Muscle of leg (tissue), 11 donors: ENCODE data around the gene CD9. TPM values are rescaled to one million over a fixed set of nuclear protein-coding genes. Genes with fewer than 3 reads are reported as not detected.

Experiments
- DNase-seq: peaks from one replicate; pipeline ENCODE4 v3.0.0; 2013
- H3K27ac ChIP-seq: one replicate; pipeline ENCODE4 v1.5.1; 2013; ENCODE audit warnings: mild to moderate bottlenecking, low read length, control low read depth
- H3K27me3 ChIP-seq: one replicate; pipeline ENCODE4 v1.6.1; 2013; ENCODE audit warnings: low read length; ENCODE audit not compliant: control insufficient read depth, insufficient read depth
- H3K36me3 ChIP-seq: one replicate; pipeline ENCODE4 v1.6.1; 2013; ENCODE audit warnings: low read length; ENCODE audit not compliant: control insufficient read depth, insufficient read depth
- H3K4me1 ChIP-seq: one replicate; pipeline ENCODE4 v1.6.1; 2013; ENCODE audit warnings: low read length; ENCODE audit not compliant: control insufficient read depth, insufficient read depth
- H3K4me3 ChIP-seq: one replicate; pipeline ENCODE4 v1.5.1; 2013; ENCODE audit warnings: low read length, control low read depth
- H3K9me3 ChIP-seq: replicated peaks from 2 replicates; pipeline ENCODE4 v1.6.1; 2013; ENCODE audit warnings: low read depth, low read length; ENCODE audit not compliant: control insufficient read depth
- WGBS: methylation state at CpG from one replicate; pipeline ENCODE4 v1.1.5; 2013; ENCODE audit warnings: missing lambda C conversion rate; ENCODE audit not compliant: insufficient coverage; 5-methylcytosine and 5-hydroxymethylcytosine counted together
- polyA plus RNA-seq, 8 donors: library from polyadenylated mRNA; unstranded; fragments of 120-200 nt; gene quantifications; one replicate each; pipeline versions ENCODE4 v1.2.1 to v1.2.3, GENCODE V29; 2013; ENCODE audit warnings: inconsistent platforms in 1 of 8, low replicate concordance in 1 of 8; ENCODE audit not compliant: insufficient read length in 8 of 8, insufficient read depth in 1 of 8
- total RNA-seq: library from RNA; stranded (reverse); fragments of 120-200 nt; gene quantifications from one replicate; pipeline ENCODE4 v1.2.4, GENCODE V29; 2013

The CD9 gene
- total and polyA plus RNA-seq, 9 donors, result 39.5 to 94.5 (median 60.7) TPM

- H3K36me3 ChIP-seq, result peaks cover 17% of the 10 kb centered on the region
Measured at GRCh38 chr12:6237830-6238229, 37.6 kb downstream of the CD9 start.

DNA sequence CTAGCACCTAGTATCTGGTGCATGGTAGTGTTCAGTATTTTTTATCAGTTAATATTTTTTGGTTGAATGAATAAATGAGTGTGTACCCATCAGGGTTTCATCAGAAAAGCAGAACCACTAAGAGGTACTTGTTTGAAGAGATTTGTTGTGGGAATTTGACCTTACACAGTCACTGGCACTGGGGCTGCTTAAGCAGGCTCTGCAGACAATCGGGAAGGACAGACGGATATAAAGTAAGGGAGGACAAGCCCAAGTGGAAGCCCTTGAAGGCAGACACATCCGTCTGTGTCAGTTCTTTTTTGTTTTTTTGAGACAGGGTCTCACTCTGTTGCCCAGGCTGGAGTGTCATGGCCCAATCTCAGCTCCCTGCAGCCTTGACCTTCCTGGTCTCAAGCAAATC, 38.7 kb downstream of the CD9 start:
- peaks cover 22% of the 10 kb centered on the region for H3K4me1 ChIP-seq
- no peaks in the 10 kb centered on the region for H3K27me3 ChIP-seq
- no peak overlapping the region for H3K27ac ChIP-seq
- peaks cover 17% of the 10 kb centered on the region for H3K36me3 ChIP-seq
- no peak overlapping the region for H3K4me3 ChIP-seq
- DNase-seq, result no peak
- H3K9me3 ChIP-seq, result no peaks in the 10 kb centered on the region
- 87% methylated on average over 3 of the region's 3 CpGs for WGBS

More at GRCh38 chr12:6237830-6238229, 37.6 kb downstream of the CD9 start:
- WGBS, result no CpG with 5 or more reads among the region's 1 CpG
- no peaks in the 10 kb centered on the region for H3K27me3 ChIP-seq
- no peak overlapping the region for H3K4me3 ChIP-seq
- DNase-seq, result no peak
- H3K27ac ChIP-seq, result no peak overlapping the region
- H3K4me1 ChIP-seq, result peaks cover 32% of the 10 kb centered on the region
- H3K9me3 ChIP-seq, result no peaks in the 10 kb centered on the region

DNA sequence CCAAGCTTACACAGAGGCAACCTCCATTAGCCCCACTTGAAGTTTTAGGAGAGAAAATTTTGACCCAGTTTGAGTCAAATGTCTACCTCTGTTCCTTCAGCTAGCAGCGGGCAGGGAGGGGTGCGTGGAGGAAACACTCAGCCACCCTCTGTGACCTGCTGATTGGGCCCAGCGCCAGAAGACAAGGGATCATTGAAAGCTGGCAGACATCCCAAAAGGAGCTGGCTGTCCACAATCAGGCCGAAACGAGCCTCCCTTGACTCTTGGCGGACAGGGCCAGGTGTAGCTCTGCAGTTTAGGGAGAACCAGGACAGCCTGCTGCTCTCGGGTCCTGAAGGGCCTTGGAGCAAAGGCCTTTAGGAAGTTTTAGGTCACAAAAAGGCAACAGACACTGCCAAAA, 41.3 kb downstream of the CD9 start:
- H3K27ac ChIP-seq, result no peak overlapping the region
- H3K36me3 ChIP-seq, result peaks cover 8% of the 10 kb centered on the region
- 25% methylated on average over 7 of the region's 7 CpGs for WGBS

DNA sequence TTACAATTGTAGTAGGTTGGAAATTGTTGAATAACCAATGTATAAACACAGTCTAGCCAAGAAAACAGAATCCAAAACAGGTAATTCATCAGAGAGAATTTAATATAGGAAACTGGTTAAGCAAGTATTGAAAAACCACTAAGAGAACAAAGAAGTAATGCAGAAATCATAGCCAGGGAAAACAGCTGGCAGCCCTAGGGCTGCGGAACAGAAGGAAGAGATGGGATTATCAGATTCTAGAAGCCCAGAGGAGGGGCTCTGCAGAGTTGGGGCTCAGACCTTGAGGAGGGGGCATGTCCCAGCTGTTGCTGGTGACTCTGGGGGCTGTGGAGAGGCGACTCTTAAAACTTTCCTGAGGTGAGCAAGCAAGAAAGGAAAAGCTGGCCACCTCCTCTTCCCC, 49.4 kb downstream of the CD9 start:
- Histone ChIP-seq H3K27me3 (no peaks in the 10 kb centered on the region), H3K36me3 (no peaks in the 10 kb centered on the region), H3K27ac (peak overlapping the region; percentile 13), H3K4me1 (peaks cover 6% of the 10 kb centered on the region), H3K4me3 (no peak overlapping the region), H3K9me3 (peaks cover 3% of the 10 kb centered on the region)
- no peak for DNase-seq
- WGBS, result no CpG with 5 or more reads among the region's 2 CpGs

More for the DNA sequence above, 41.3 kb downstream of the CD9 start:
- H3K4me3 ChIP-seq, result no peak overlapping the region
- H3K9me3 ChIP-seq, result peaks cover 3% of the 10 kb centered on the region
- H3K27me3 ChIP-seq, result no peaks in the 10 kb centered on the region
- H3K4me1 ChIP-seq, result peaks cover 10% of the 10 kb centered on the region
- peak; percentile 62 for DNase-seq

- Histone ChIP-seq H3K27me3 (no peaks in the 10 kb centered on the region), H3K4me1 (peaks cover 6% of the 10 kb centered on the region), H3K27ac (no peak overlapping the region), H3K9me3 (no peaks in the 10 kb centered on the region), H3K4me3 (no peak overlapping the region), H3K36me3 (no peaks in the 10 kb centered on the region)
- no peak for DNase-seq
- 27% methylated on average over 3 of the region's 5 CpGs for WGBS
Measured at GRCh38 chr12:6250343-6250742, 50.1 kb downstream of the CD9 start.

DNA sequence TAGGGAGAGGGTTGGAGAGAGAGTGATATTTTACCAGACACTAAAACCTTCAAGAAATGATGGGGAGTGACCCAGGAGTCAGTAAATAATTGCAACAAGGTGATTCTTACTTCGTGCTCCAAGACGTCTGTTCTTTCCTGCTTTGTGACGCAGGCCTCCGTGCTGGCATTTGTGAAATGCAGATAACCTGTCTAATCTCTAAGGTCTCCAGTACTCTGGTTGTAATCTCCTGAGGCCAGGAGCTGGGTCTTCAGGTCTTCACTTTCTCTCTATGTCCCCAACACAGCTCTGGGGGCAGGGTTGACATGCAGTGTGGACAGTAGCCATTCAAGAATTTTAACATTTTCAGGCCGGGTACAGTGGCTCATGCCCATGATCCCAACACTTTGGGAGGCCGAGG, 53.1 kb downstream of the CD9 start:
- Histone ChIP-seq H3K4me1 (peaks cover 6% of the 10 kb centered on the region), H3K4me3 (no peak overlapping the region), H3K9me3 (no peaks in the 10 kb centered on the region), H3K27ac (no peak overlapping the region), H3K27me3 (no peaks in the 10 kb centered on the region), H3K36me3 (no peaks in the 10 kb centered on the region)
- no peak for DNase-seq
- 57% methylated on average over 6 of the region's 6 CpGs for WGBS

GRCh38 chr12:6254491-6254890, 54.3 kb downstream of the CD9 start:
- Histone ChIP-seq H3K9me3 (no peaks in the 10 kb centered on the region), H3K27me3 (no peaks in the 10 kb centered on the region), H3K4me1 (peaks cover 6% of the 10 kb centered on the region), H3K27ac (no peak overlapping the region), H3K4me3 (no peak overlapping the region), H3K36me3 (no peaks in the 10 kb centered on the region)
- whole genome bisulfite sequencing, result 82% methylated on average over 8 of the region's 8 CpGs
- no peak for DNase-seq

- Histone ChIP-seq H3K27ac (no peak overlapping the region), H3K4me1 (peaks cover under 1% of the 10 kb centered on the region), H3K36me3 (no peaks in the 10 kb centered on the region), H3K4me3 (no peak overlapping the region), H3K9me3 (no peaks in the 10 kb centered on the region), H3K27me3 (no peaks in the 10 kb centered on the region)
- DNase-seq, result no peak
- no CpG with 5 or more reads among the region's 6 CpGs for WGBS
Measured at GRCh38 chr12:6257007-6257406, 56.8 kb downstream of the CD9 start.

DNA sequence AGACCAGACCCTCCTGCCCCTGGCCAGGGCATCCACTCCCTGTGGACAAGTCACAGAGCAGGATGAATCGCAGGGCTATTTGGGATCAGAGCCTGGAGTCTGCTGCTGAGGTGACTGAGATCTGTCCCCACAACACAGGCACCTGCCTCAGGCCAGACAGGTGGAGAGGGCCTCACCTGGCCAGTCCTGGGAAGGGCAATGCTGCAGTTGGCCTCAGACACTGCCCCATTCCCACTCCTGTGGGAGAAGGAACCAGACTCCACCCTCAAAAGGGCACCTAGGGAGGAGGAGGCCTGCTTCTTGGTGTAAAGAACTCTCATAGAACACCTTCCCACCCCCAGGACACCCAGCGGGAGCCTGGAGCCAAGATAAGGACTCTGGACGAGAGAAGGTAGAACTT, 62.0 kb downstream of the CD9 start:
- Histone ChIP-seq H3K9me3 (no peaks in the 10 kb centered on the region), H3K4me3 (no peak overlapping the region), H3K27ac (no peak overlapping the region), H3K27me3 (no peaks in the 10 kb centered on the region), H3K4me1 (peaks cover 8% of the 10 kb centered on the region), H3K36me3 (no peaks in the 10 kb centered on the region)
- no peak for DNase-seq
- WGBS, result 61% methylated on average over 2 of the region's 3 CpGs

- H3K27me3 ChIP-seq, result no peaks in the 10 kb centered on the region
- no peak overlapping the region for H3K4me3 ChIP-seq
- peaks cover 8% of the 10 kb centered on the region for H3K4me1 ChIP-seq
- no peaks in the 10 kb centered on the region for H3K9me3 ChIP-seq
- no peak for DNase-seq
- WGBS, result no CpG with 5 or more reads among the region's 2 CpGs
- no peak overlapping the region for H3K27ac ChIP-seq
- H3K36me3 ChIP-seq, result no peaks in the 10 kb centered on the region
Measured at GRCh38 chr12:6262623-6263022, 62.4 kb downstream of the CD9 start.

DNA sequence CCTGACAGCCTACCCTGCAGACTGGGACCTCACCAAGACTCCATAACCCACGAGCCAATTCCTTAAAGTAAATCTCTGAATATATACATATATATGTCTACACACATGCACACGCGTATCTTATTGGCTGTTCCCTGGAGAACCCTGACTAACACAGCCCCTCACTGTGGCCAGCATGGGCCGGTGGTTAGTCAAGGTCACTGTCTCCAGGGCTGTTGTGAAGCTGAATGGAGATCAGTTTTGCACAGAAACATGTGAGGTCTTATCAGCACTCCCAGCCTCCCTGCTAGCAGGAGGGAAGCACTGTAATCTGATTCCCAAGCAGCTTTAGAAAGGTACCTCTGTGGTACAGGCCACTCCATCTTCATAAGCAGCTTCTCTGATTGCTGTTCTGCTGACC, 63.7 kb downstream of the CD9 start:
- no CpG with 5 or more reads among the region's 4 CpGs for WGBS
- Histone ChIP-seq H3K27ac (no peak overlapping the region), H3K27me3 (no peaks in the 10 kb centered on the region), H3K36me3 (no peaks in the 10 kb centered on the region), H3K9me3 (no peaks in the 10 kb centered on the region), H3K4me1 (peaks cover 13% of the 10 kb centered on the region), H3K4me3 (no peak overlapping the region)
- no peak for DNase-seq
